CD4-positive, alpha-beta T cell treated with Interleukin-6 at 100 ng/mL for 8 hours (primary cell): Measurements from ENCODE around the gene LY9.

Experiments
- DNase-seq: peaks from one replicate; pipeline ENCODE4 v3.0.0-alpha.2; 2020; ENCODE audit warnings: mixed read lengths, low spot score

The LY9 gene

GRCh38 chr1:160836981-160837557 lies 41.1 kb downstream of the LY9 start:
- no peak for DNase-seq

GRCh38 chr1:160837558-160838205 lies 41.7 kb downstream of the LY9 start:
- DNase-seq: peak; percentile 93

- DNase-seq: peak; percentile 8
Measured at GRCh38 chr1:160838888-160839287, 42.9 kb downstream of the LY9 start.

- DNase-seq: no peak
Measured at GRCh38 chr1:160839746-160840145, 43.8 kb downstream of the LY9 start.

GRCh38 chr1:160841079-160841478 lies 45.1 kb downstream of the LY9 start:
- no peak for DNase-seq

- DNase-seq: no peak
Measured at GRCh38 chr1:160844447-160845232, 48.7 kb downstream of the LY9 start.

- DNase-seq: no peak
Measured at GRCh38 chr1:160846281-160846680, 50.3 kb downstream of the LY9 start.

- DNase-seq: no peak
Measured at GRCh38 chr1:160850541-160850940, 54.6 kb downstream of the LY9 start.

- DNase-seq: no peak
Measured at GRCh38 chr1:160850993-160851392, 55.0 kb downstream of the LY9 start.

GRCh38 chr1:160853014-160853413 lies 57.0 kb downstream of the LY9 start:
- no peak for DNase-seq

- no peak for DNase-seq
Measured at GRCh38 chr1:160853754-160854153, 57.8 kb downstream of the LY9 start.

- DNase-seq: peak; percentile 6
Measured at GRCh38 chr1:160855181-160855981, 59.4 kb downstream of the LY9 start.

GRCh38 chr1:160858097-160858496 lies 62.1 kb downstream of the LY9 start:
- DNase-seq: no peak

GRCh38 chr1:160858507-160858906 lies 62.5 kb downstream of the LY9 start:
- DNase-seq: no peak

- DNase-seq: no peak
Measured at GRCh38 chr1:160859166-160859565, 63.2 kb downstream of the LY9 start.

- no peak for DNase-seq
Measured at GRCh38 chr1:160860840-160861505, 65.0 kb downstream of the LY9 start.

GRCh38 chr1:160862203-160863060 lies 66.5 kb downstream of the LY9 start, which contains the start of gene CD244:
TSS of gene CD244 (minus strand) at chr1:160862887. CDS start at chr1:160862677, 210 bp downstream.
- peak; percentile 49 for DNase-seq

GRCh38 chr1:160863061-160863773 lies 67.2 kb downstream of the LY9 start:
- no peak for DNase-seq

- no peak for DNase-seq
Measured at GRCh38 chr1:160863774-160864131, 67.8 kb downstream of the LY9 start.

- no peak for DNase-seq
Measured at GRCh38 chr1:160864173-160864572, 68.2 kb downstream of the LY9 start.
